Mononuclear cell (primary cell): ENCODE measurements around the gene NDUFC2. TPM values are rescaled to one million over a fixed set of nuclear protein-coding genes. Genes with fewer than 3 reads are reported as not detected.
A peak's percentile ranks its signal among the peaks of the same experiment; 100 is the strongest.
"Not testable (repeated sequence)": the region's sequence is repeated elsewhere in the genome, so short reads cannot be mapped to it uniquely, and the experiment has no call there.

Source experiments
- H3K27me3 ChIP-seq: 2 replicates; pipeline ENCODE4 v1.6.0; 2011; ENCODE audit warnings: low read length, control low read depth; ENCODE audit not compliant: insufficient read depth
- H3K4me1 ChIP-seq: 2 replicates; pipeline ENCODE4 v1.5.1; 2011; ENCODE audit warnings: mild to moderate bottlenecking, low read length, control low read depth; ENCODE audit not compliant: insufficient read depth
- H3K4me3 ChIP-seq: 2 replicates; pipeline ENCODE4 v1.5.1; 2011; ENCODE audit warnings: mild to moderate bottlenecking, low read length, moderate library complexity
- H3K9me3 ChIP-seq: 2 replicates; pipeline ENCODE4 v1.5.1; 2011; ENCODE audit warnings: low read depth, mild to moderate bottlenecking, control low read depth, low read length
- total RNA-seq: library from RNA; depleted of rRNA; stranded (reverse); fragments of >200 nt; gene quantifications from one replicate; pipeline ENCODE4 v1.2.3, GENCODE V29; 2012

NDUFC2 gene
- total RNA-seq, 1 donor = 18.5 TPM

GRCh38 chr11:78085972-78086371, 6.3 kb upstream of the NDUFC2 start:
- Histone ChIP-seq H3K4me1 (no peaks in the 10 kb centered on the region), H3K27me3 (no peaks in the 10 kb centered on the region), H3K4me3 (no peak overlapping the region), H3K9me3 (no peaks in the 10 kb centered on the region)

GRCh38 chr11:78084506-78084905, 4.8 kb upstream of the NDUFC2 start:
- H3K4me3 ChIP-seq, H3K9me3 ChIP-seq, H3K4me1 ChIP-seq, H3K27me3 ChIP-seq: not testable (repeated sequence)

GRCh38 chr11:78083021-78083420, 3.4 kb upstream of the NDUFC2 start:
- Histone ChIP-seq H3K4me3 (no peak overlapping the region), H3K4me1 (peaks cover 20% of the 10 kb centered on the region), H3K27me3 (no peaks in the 10 kb centered on the region), H3K9me3 (no peaks in the 10 kb centered on the region)

GRCh38 chr11:78082146-78082545, 2.5 kb upstream of the NDUFC2 start:
- Histone ChIP-seq H3K4me3 (no peak overlapping the region), H3K4me1 (peaks cover 29% of the 10 kb centered on the region), H3K9me3 (no peaks in the 10 kb centered on the region), H3K27me3 (no peaks in the 10 kb centered on the region)

- Histone ChIP-seq H3K27me3 (no peaks in the 10 kb centered on the region), H3K9me3 (no peaks in the 10 kb centered on the region), H3K4me1 (peaks cover 35% of the 10 kb centered on the region), H3K4me3 (no peak overlapping the region)
Measured at GRCh38 chr11:78081583-78081982, 1.9 kb upstream of the NDUFC2 start.

GRCh38 chr11:78080818-78081495, 1.3 kb upstream of the NDUFC2 start:
- no peak overlapping the region for H3K4me3 ChIP-seq
- peaks cover 41% of the 10 kb centered on the region for H3K4me1 ChIP-seq
- H3K27me3 ChIP-seq = no peaks in the 10 kb centered on the region
- H3K9me3 ChIP-seq = no peaks in the 10 kb centered on the region

GRCh38 chr11:78080084-78080817, 589 bp upstream of the NDUFC2 start:
- H3K4me1 ChIP-seq = peaks cover 46% of the 10 kb centered on the region
- no peaks in the 10 kb centered on the region for H3K9me3 ChIP-seq
- H3K4me3 ChIP-seq = peak overlapping the region; percentile 95
- no peaks in the 10 kb centered on the region for H3K27me3 ChIP-seq

GRCh38 chr11:78078218-78079167, 1.2 kb downstream of the NDUFC2 start:
- Histone ChIP-seq H3K4me1 (peaks cover 46% of the 10 kb centered on the region), H3K4me3 (peak overlapping the region; percentile 95), H3K9me3 (no peaks in the 10 kb centered on the region), H3K27me3 (no peaks in the 10 kb centered on the region)

GRCh38 chr11:78077592-78077991, 2.1 kb downstream of the NDUFC2 start:
- H3K27me3 ChIP-seq, H3K9me3 ChIP-seq, H3K4me3 ChIP-seq: not testable (repeated sequence)
- peaks cover 46% of the 10 kb centered on the region for H3K4me1 ChIP-seq

GRCh38 chr11:78076733-78077403, 2.8 kb downstream of the NDUFC2 start:
- no peaks in the 10 kb centered on the region for H3K9me3 ChIP-seq
- no peak overlapping the region for H3K4me3 ChIP-seq
- peaks cover 46% of the 10 kb centered on the region for H3K4me1 ChIP-seq
- no peaks in the 10 kb centered on the region for H3K27me3 ChIP-seq

- no peaks in the 10 kb centered on the region for H3K27me3 ChIP-seq
Measured at GRCh38 chr11:78074756-78075155, 4.9 kb downstream of the NDUFC2 start.

GRCh38 chr11:78072455-78072854, 7.2 kb downstream of the NDUFC2 start:
- no peak overlapping the region for H3K4me3 ChIP-seq
- no peaks in the 10 kb centered on the region for H3K9me3 ChIP-seq
- H3K4me1 ChIP-seq = peaks cover 20% of the 10 kb centered on the region
- H3K27me3 ChIP-seq = no peaks in the 10 kb centered on the region

More at GRCh38 chr11:78074756-78075155, 4.9 kb downstream of the NDUFC2 start:
- Histone ChIP-seq H3K9me3 (no peaks in the 10 kb centered on the region), H3K4me3 (no peak overlapping the region), H3K4me1 (peaks cover 37% of the 10 kb centered on the region)

GRCh38 chr11:78071717-78072116, 7.9 kb downstream of the NDUFC2 start:
- no peaks in the 10 kb centered on the region for H3K9me3 ChIP-seq
- no peaks in the 10 kb centered on the region for H3K27me3 ChIP-seq
- H3K4me3 ChIP-seq = no peak overlapping the region
- peaks cover 13% of the 10 kb centered on the region for H3K4me1 ChIP-seq

GRCh38 chr11:78070621-78071020, 9.0 kb downstream of the NDUFC2 start:
- Histone ChIP-seq H3K4me1 (peaks cover 2% of the 10 kb centered on the region), H3K9me3 (no peaks in the 10 kb centered on the region), H3K27me3 (no peaks in the 10 kb centered on the region), H3K4me3 (no peak overlapping the region)
